K562 (cell line): ENCODE data around the gene PDE11A. TPM values are rescaled to one million over a fixed set of nuclear protein-coding genes. Genes with fewer than 3 reads are reported as not detected.

Source experiments
- ARID2 ChIP-seq: fragments of 450-650 bp; IDR thresholded peaks from 2 replicates; pipeline ENCODE4 v1.6.1; 2017; ENCODE audit warnings: antibody characterized with exemption, mild to moderate bottlenecking
- BRD9 ChIP-seq: fragments of 450-650 bp; IDR thresholded peaks from 2 replicates; pipeline ENCODE4 v1.6.1; 2018; ENCODE audit warnings: low read depth; ENCODE audit not compliant: partially characterized antibody
- DPF2 ChIP-seq: fragments of 450-650 bp; IDR thresholded peaks from 2 replicates; pipeline ENCODE4 v1.6.1; 2016
- ESRRA ChIP-seq: fragments of 450-650 bp; IDR thresholded peaks from 2 replicates; pipeline ENCODE4 v1.6.1; 2014; ENCODE audit warnings: low read depth, mild to moderate bottlenecking, moderate library complexity, borderline replicate concordance
- KLF16 ChIP-seq: IDR thresholded peaks from 2 replicates; pipeline ENCODE4 v1.6.1; 2016; ENCODE audit warnings: antibody characterized with exemption
- MYC ChIP-seq, 2 experiments: fragments of 250-450 bp in 1 of 2; sonication (Bioruptor Pico) in 1 of 2; IDR thresholded peaks; 2 replicates each; pipeline versions ENCODE4 v1.5.1 to v1.6.1; 2012 to 2021; ENCODE audit warnings: low read depth in 2 of 2, borderline replicate concordance in 1 of 2, improper control_type of control experiment in 1 of 2, low read length in 1 of 2, mild to moderate bottlenecking in 1 of 2, moderate library complexity in 1 of 2
- NFATC3 ChIP-seq: fragments of 450-650 bp; IDR thresholded peaks from 2 replicates; pipeline ENCODE4 v1.6.1; 2017; ENCODE audit warnings: mild to moderate bottlenecking
- TBL1XR1 ChIP-seq, 2 experiments: IDR thresholded peaks; 2 replicates each; pipeline ENCODE4 v1.6.1; 2012; ENCODE audit warnings: improper control_type of control experiment in 2 of 2, low read length in 2 of 2, mild to moderate bottlenecking in 1 of 2
- XRCC5 ChIP-seq: fragments of 200-400 bp; formaldehyde crosslinking; IDR thresholded peaks from 2 replicates; pipeline ENCODE4 v1.6.1; 2017; ENCODE audit warnings: low read depth, mild to moderate bottlenecking, low read length
- ZBTB7A ChIP-seq: IDR thresholded peaks from 2 replicates; pipeline ENCODE4 v1.6.1; 2011; ENCODE audit warnings: low read depth, mild to moderate bottlenecking, low read length, moderate library complexity, borderline replicate concordance; ENCODE audit not compliant: control insufficient read depth
- ZNF780A ChIP-seq: fragments of 250-450 bp; sonication (Bioruptor Pico); IDR thresholded peaks from 2 replicates; pipeline ENCODE4 v1.5.0; 2021; ENCODE audit warnings: mild to moderate bottlenecking
- polyA plus RNA-seq, 8 experiments: library from polyadenylated mRNA; depleted of rRNA in 4 of 8; stranded (reverse) in 5 of 8; unstranded in 3 of 8; fragments of >200 nt; fragmentation: Nextera tagmentation in 2 of 8; fragmentation: Illumina TruSeq in 1 of 8; extraction: Ambion mirVana in 2 of 8; extraction: Trizol in 1 of 8; gene quantifications; 2 replicates each; pipeline versions ENCODE4 v1.2.1 to v1.2.3, GENCODE V29; 2011 to 2014; ENCODE audit warnings: inconsistent platforms in 1 of 8, missing spikeins in 1 of 8
- total RNA-seq, 7 experiments: library from RNA; depleted of rRNA in 6 of 7; stranded (reverse); fragments of >200 nt in 6 of 7; fragmentation: Illumina TruSeq in 2 of 7; extraction: Trizol in 2 of 7; gene quantifications; 2 replicates each; pipeline versions ENCODE4 v1.2.1 to v1.2.3, GENCODE V29; 2011 to 2021; ENCODE audit warnings: low replicate concordance in 1 of 7
- TF ChIP-seq, protein P1 (sequence below): fragments of 450-650 bp; IDR thresholded peaks from 2 replicates; pipeline ENCODE4 v1.6.1; 2016; ENCODE audit warnings: mild to moderate bottlenecking
- TF ChIP-seq, protein P2 (sequence below): fragments of 150-350 bp; IDR thresholded peaks from 2 replicates; pipeline ENCODE4 v1.6.1; 2014; ENCODE audit warnings: low read depth, mild to moderate bottlenecking, low read length, borderline replicate concordance
- TF ChIP-seq, protein P3 (sequence below): fragments of 250-450 bp; sonication (Bioruptor Pico); IDR thresholded peaks from 2 replicates; pipeline ENCODE4 v1.9.0; 2021; ENCODE audit warnings: mild to moderate bottlenecking
- TF ChIP-seq, protein P4 (sequence below), 3 experiments: IDR thresholded peaks in 2 of 3; conservative IDR thresholded peaks in 1 of 3; 2 replicates each; pipeline ENCODE4 v1.5.1; 2011 to 2012; ENCODE audit warnings: low read length in 3 of 3, mild to moderate bottlenecking in 3 of 3, control low read depth in 2 of 3, improper control_type of control experiment in 1 of 3, inconsistent platforms in 1 of 3, low read depth in 1 of 3, mixed read lengths in 1 of 3, moderate library complexity in 1 of 3; ENCODE audit not compliant: insufficient read depth in 2 of 3
- TF ChIP-seq, protein P5 (sequence below): fragments of 450-650 bp; formaldehyde crosslinking; IDR thresholded peaks from 2 replicates; pipeline ENCODE4 v1.4.0; 2020; ENCODE audit warnings: mild to moderate bottlenecking, moderate library complexity

PDE11A gene
- total and polyA plus RNA-seq, 9 of the 15 experiments (the other 6 are each of a cell fraction or from before 2014, with no cell fraction given), result 3.2 to 22.1 (median 5.7) TPM

DNA sequence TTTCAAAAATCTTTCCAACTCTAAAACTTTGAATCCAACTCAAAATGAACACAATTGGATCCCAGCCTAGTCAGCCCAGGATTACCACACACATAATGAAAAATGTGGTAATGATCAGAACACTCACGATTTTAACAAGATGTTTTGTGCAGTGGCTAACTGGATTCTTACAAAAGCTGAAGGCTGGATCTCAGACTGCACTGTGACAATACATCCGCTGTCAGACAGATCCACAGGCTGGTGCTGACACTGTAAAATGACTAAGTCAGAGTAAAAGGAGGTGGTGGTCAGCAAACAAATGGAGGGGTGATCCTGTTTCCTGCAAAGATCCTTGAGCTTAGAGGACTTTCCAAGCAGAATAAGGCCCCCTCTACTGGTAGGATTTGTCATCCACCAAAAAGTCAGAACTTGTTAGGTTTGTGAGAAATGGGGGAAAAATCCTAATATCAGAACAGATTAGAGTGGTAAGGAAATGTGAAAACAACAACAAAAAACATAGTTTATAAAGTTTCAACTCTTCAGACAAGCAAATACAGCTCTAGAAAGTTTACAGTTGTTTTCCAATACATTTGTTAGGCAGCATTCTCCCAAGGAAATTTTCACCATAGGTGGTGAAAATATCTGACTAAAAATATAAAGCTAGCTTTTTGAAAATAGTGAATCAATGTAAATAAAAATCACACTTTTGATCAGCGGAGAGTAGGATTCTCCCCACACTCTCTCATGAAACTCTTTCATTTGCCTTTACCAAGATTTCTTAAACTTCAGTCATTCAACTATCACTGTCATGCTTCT lies 468.1 kb downstream of the PDE11A start (continued):
- peak; percentile 57; the same call in 1 of the 2 replicates for TF ChIP-seq XRCC5
- TF ChIP-seq, protein P1, sequence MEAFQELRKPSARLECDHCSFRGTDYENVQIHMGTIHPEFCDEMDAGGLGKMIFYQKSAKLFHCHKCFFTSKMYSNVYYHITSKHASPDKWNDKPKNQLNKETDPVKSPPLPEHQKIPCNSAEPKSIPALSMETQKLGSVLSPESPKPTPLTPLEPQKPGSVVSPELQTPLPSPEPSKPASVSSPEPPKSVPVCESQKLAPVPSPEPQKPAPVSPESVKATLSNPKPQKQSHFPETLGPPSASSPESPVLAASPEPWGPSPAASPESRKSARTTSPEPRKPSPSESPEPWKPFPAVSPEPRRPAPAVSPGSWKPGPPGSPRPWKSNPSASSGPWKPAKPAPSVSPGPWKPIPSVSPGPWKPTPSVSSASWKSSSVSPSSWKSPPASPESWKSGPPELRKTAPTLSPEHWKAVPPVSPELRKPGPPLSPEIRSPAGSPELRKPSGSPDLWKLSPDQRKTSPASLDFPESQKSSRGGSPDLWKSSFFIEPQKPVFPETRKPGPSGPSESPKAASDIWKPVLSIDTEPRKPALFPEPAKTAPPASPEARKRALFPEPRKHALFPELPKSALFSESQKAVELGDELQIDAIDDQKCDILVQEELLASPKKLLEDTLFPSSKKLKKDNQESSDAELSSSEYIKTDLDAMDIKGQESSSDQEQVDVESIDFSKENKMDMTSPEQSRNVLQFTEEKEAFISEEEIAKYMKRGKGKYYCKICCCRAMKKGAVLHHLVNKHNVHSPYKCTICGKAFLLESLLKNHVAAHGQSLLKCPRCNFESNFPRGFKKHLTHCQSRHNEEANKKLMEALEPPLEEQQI, result no peak
- 0 out of 2 replicates have a peak, but pooled peaks have one; percentile 26 for TF ChIP-seq ARID2
- TF ChIP-seq ESRRA, result 0 out of 2 replicates have a peak, but pooled peaks have one; percentile 22
- TF ChIP-seq, protein P2, sequence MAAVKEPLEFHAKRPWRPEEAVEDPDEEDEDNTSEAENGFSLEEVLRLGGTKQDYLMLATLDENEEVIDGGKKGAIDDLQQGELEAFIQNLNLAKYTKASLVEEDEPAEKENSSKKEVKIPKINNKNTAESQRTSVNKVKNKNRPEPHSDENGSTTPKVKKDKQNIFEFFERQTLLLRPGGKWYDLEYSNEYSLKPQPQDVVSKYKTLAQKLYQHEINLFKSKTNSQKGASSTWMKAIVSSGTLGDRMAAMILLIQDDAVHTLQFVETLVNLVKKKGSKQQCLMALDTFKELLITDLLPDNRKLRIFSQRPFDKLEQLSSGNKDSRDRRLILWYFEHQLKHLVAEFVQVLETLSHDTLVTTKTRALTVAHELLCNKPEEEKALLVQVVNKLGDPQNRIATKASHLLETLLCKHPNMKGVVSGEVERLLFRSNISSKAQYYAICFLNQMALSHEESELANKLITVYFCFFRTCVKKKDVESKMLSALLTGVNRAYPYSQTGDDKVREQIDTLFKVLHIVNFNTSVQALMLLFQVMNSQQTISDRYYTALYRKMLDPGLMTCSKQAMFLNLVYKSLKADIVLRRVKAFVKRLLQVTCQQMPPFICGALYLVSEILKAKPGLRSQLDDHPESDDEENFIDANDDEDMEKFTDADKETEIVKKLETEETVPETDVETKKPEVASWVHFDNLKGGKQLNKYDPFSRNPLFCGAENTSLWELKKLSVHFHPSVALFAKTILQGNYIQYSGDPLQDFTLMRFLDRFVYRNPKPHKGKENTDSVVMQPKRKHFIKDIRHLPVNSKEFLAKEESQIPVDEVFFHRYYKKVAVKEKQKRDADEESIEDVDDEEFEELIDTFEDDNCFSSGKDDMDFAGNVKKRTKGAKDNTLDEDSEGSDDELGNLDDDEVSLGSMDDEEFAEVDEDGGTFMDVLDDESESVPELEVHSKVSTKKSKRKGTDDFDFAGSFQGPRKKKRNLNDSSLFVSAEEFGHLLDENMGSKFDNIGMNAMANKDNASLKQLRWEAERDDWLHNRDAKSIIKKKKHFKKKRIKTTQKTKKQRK, result no peak
- no peak for TF ChIP-seq ZNF780A (CRISPR knock-in tag)
- TF ChIP-seq ZBTB7A, result 0 out of 2 replicates have a peak, but pooled peaks have one; percentile 39
- 0 out of 2 replicates have a peak, but pooled peaks have one; percentile 14 for TF ChIP-seq MYC (IDR thresholded peaks at IDR 0.05; ENCODE audit: low read depth, low read length)
- TF ChIP-seq MYC (CRISPR knock-in tag; IDR thresholded peaks at IDR 0.05; ENCODE audit: borderline replicate concordance, low read depth), result no peak
- TF ChIP-seq, protein P3, sequence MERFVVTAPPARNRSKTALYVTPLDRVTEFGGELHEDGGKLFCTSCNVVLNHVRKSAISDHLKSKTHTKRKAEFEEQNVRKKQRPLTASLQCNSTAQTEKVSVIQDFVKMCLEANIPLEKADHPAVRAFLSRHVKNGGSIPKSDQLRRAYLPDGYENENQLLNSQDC (CRISPR knock-in tag), result no peak
- TF ChIP-seq, protein P4, sequence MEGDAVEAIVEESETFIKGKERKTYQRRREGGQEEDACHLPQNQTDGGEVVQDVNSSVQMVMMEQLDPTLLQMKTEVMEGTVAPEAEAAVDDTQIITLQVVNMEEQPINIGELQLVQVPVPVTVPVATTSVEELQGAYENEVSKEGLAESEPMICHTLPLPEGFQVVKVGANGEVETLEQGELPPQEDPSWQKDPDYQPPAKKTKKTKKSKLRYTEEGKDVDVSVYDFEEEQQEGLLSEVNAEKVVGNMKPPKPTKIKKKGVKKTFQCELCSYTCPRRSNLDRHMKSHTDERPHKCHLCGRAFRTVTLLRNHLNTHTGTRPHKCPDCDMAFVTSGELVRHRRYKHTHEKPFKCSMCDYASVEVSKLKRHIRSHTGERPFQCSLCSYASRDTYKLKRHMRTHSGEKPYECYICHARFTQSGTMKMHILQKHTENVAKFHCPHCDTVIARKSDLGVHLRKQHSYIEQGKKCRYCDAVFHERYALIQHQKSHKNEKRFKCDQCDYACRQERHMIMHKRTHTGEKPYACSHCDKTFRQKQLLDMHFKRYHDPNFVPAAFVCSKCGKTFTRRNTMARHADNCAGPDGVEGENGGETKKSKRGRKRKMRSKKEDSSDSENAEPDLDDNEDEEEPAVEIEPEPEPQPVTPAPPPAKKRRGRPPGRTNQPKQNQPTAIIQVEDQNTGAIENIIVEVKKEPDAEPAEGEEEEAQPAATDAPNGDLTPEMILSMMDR (IDR thresholded peaks at IDR 0.05 in 2 of 3, conservative IDR thresholded peaks at IDR 0.05 in 1 of 3; ENCODE audit: insufficient read depth in 2 of 3, low read depth in 1 of 3, low read length in 3 of 3), result peak; percentile 67 to 79 (median 77)
- TF ChIP-seq TBL1XR1 (IDR thresholded peaks at IDR 0.05; ENCODE audit: low read length in 2 of 2), result peak in 1 of 2 experiments; percentile 33; a peak in 2 of 4 replicates
- peak; percentile 52 for TF ChIP-seq BRD9
- peak; percentile 21; the same call in 1 of the 2 replicates for TF ChIP-seq DPF2
- TF ChIP-seq KLF16, result 0 out of 2 replicates have a peak, but pooled peaks have one; percentile 29
- TF ChIP-seq NFATC3, result no peak
- TF ChIP-seq, protein P5, sequence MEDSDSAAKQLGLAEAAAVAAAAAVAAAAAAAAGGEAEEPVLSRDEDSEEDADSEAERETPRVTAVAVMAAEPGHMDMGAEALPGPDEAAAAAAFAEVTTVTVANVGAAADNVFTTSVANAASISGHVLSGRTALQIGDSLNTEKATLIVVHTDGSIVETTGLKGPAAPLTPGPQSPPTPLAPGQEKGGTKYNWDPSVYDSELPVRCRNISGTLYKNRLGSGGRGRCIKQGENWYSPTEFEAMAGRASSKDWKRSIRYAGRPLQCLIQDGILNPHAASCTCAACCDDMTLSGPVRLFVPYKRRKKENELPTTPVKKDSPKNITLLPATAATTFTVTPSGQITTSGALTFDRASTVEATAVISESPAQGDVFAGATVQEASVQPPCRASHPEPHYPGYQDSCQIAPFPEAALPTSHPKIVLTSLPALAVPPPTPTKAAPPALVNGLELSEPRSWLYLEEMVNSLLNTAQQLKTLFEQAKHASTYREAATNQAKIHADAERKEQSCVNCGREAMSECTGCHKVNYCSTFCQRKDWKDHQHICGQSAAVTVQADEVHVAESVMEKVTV, result peak; percentile 53; the same call in 1 of the 2 replicates
